ENCODE data around the gene KSR1. TPM values are rescaled to one million over a fixed set of nuclear protein-coding genes. Genes with fewer than 3 reads are reported as not detected.

Gene KSR1
- total and polyA plus RNA-seq, 9 of the 15 experiments (the other 6 are each of a cell fraction or from before 2014, with no cell fraction given): 1.4 to 51.7 (median 18.4) TPM

- 0 out of 4 replicates have a peak, but pooled peaks of 1 of the 2 experiments have one; percentile 26 for TF ChIP-seq ZNF318 (IDR thresholded peaks at IDR 0.05; ENCODE audit: borderline replicate concordance in 1 of 2, low read depth in 1 of 2)
- TF ChIP-seq ZNF589 (CRISPR knock-in tag; IDR thresholded peaks at IDR 0.05; ENCODE audit: low read depth): 0 out of 2 replicates have a peak, but pooled peaks have one; percentile 32
- TF ChIP-seq TRIM24 (IDR thresholded peaks at IDR 0.05): peak; percentile 39 to 69; a peak in 2 of 4 replicates
- no peak for TF ChIP-seq POLR2AphosphoS5 (IDR thresholded peaks at IDR 0.05; ENCODE audit: control insufficient read depth, insufficient read depth, low read depth, low read length)
- peak; percentile 55; the same call in 1 of the 2 replicates for TF ChIP-seq ATF4 (CRISPR knock-in tag; IDR thresholded peaks at IDR 0.05)
- TF ChIP-seq ZNF785 (CRISPR knock-in tag; IDR thresholded peaks at IDR 0.05): no peak
- no peak; the same call in 1 of the 2 replicates for TF ChIP-seq ZNF584 (CRISPR knock-in tag; IDR thresholded peaks at IDR 0.05; ENCODE audit: low read depth)
- TF ChIP-seq KLF10 (CRISPR knock-in tag; IDR thresholded peaks at IDR 0.05): no peak
- TF ChIP-seq SUPT5H (IDR thresholded peaks at IDR 0.05): no peak
- TF ChIP-seq STAG1 (CRISPR knock-in tag; IDR thresholded peaks at IDR 0.05; ENCODE audit: borderline replicate concordance): no peak
- TF ChIP-seq ZNF551 (CRISPR knock-in tag; IDR thresholded peaks at IDR 0.05): no peak
- no peak for TF ChIP-seq E2F3 (CRISPR knock-in tag; IDR thresholded peaks at IDR 0.05)
- no peak for TF ChIP-seq ZNF174 (CRISPR knock-in tag; IDR thresholded peaks at IDR 0.05)
- TF ChIP-seq GABPB2 (CRISPR knock-in tag; conservative IDR thresholded peaks at IDR 0.05): no peak
- no peak for TF ChIP-seq RB1 (IDR thresholded peaks at IDR 0.05; ENCODE audit: low read depth)
- no peak for TF ChIP-seq XRCC3 (IDR thresholded peaks at IDR 0.05)
These were observed 7.0 kb downstream of the KSR1 start (continued) for GRCh38 chr17:27463235-27463677.
